Esophagus squamous epithelium (tissue), 4 donors: ENCODE data around the gene BIRC7.

Experiments
- CTCF ChIP-seq, 6 experiments: fragments of 450-650 bp in 4 of 6; fragments of 200-600 bp in 2 of 6; sonication (generic) in 2 of 6; IDR thresholded peaks; one replicate each; pipeline ENCODE4 v1.5.1; 2016 to 2019; ENCODE audit warnings: antibody characterized with exemption in 6 of 6, mild to moderate bottlenecking in 4 of 6, moderate library complexity in 4 of 6
- POLR2A ChIP-seq, 4 donors: fragments of 450-650 bp; IDR thresholded peaks; one replicate each; pipeline ENCODE4 v1.6.1; 2017; ENCODE audit warnings: antibody characterized with exemption in 4 of 4, mild to moderate bottlenecking in 4 of 4, moderate library complexity in 3 of 4

- TF ChIP-seq CTCF (IDR thresholded peaks at IDR 0.05) = no peak
- no peak for TF ChIP-seq POLR2A (IDR thresholded peaks at IDR 0.05)
These were observed 15.7 kb upstream of the BIRC7 start for GRCh38 chr20:63219866-63220521.
